ENCODE measurements around the gene MCF2L.

Gene MCF2L

DNA sequence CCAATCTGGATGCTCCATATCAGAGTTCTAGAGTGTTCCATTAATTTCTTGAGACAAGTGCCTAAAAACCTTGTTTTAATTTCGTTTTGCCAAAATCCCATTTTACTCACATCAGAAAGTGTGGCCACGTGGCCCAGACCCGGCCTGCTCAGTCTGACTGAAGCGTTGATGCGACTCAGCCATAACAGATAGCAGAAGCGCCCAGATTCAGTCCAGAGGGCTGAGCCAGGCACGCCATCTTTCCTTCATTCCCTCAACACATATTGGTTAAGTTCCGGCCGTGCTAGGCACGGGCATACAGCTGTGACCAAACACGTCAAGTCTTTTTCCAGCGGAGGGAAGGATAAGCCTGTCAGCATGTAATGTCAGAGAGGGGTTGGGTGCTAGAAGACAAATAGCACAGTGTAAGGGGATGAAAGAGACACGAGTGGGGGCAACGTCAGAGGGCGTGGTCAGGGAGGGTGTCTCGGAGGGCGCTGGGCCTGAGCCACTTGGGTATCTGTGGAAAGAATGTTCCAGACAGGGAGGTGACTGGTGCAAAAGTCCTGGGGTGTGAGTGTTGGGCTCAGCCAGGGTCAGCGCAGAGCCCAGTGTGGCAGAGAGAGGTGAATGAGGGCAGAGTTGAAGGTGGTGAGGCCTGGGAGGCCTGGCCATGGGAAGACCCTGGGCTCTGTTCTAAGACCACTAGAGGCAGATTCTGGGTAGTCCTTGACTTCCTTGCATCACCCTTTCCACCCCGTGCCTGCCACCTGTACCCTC, 156.7 kb downstream of the MCF2L start:
- DNase-seq (ENCODE audit: low read depth) = no peak

DNA sequence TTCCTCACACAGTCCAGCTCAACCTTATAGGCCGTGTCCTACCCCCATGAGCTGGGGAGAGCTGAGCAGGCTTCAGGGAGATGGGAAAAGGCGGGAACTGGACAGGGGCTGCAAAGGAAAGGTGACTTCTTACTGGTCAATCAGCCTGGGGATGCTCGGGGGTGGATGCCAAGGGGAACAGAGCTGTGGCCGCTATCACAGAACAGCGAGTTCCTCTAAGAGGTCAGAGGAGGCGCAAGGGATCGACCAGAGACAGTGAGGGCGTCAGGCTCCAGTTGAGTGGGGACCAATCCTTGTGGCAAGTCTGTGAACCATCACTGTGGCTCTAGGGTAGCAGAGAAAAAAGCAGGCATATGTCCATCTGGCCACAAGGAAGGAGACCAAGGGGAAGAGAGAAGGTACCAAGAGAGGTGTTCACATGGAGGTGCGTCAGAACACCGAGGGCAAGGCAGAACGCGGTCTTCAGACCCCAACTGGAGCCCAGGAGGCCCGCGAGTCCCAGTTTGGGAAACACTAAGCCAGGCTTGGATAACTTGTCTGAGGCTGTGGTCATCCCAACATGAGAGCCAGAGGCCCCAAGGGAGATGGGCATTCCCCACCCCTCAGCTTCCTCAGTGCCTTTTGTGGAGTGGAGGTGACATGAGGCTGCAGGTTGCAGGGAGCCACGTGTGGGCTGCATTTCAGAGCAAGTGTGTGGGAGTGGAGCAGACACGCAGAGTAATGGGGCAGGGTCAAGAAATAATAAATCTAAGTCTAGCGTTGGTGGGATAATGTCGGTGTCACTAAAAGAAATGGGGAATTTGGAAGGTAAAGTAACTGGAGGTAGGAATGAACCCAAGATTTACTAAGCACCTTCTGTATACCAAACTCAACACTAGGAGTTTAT, 157.5 kb downstream of the MCF2L start:
- DNase-seq (ENCODE audit: low read depth) = no peak

DNA sequence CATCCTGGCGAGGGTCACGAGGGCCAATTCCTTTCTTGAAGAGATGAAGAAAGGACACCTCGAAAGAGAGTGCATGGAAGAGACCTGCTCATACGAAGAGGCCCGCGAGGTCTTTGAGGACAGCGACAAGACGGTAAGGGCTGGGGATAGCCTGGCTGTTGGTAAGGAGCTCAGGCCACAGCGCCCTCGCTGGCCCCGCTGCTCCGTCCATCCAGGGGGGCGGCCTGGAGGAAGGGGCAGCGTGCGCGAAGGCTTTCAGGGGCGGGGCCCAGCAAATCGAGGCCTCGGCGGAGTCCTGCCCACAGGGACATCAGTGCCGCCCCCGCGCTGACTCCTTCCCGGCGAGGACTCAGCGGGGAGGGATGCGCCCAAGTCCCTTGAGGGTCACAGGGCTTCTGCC, 160.5 kb downstream of the MCF2L start:
- no peak for DNase-seq (ENCODE audit: low read depth)

DNA sequence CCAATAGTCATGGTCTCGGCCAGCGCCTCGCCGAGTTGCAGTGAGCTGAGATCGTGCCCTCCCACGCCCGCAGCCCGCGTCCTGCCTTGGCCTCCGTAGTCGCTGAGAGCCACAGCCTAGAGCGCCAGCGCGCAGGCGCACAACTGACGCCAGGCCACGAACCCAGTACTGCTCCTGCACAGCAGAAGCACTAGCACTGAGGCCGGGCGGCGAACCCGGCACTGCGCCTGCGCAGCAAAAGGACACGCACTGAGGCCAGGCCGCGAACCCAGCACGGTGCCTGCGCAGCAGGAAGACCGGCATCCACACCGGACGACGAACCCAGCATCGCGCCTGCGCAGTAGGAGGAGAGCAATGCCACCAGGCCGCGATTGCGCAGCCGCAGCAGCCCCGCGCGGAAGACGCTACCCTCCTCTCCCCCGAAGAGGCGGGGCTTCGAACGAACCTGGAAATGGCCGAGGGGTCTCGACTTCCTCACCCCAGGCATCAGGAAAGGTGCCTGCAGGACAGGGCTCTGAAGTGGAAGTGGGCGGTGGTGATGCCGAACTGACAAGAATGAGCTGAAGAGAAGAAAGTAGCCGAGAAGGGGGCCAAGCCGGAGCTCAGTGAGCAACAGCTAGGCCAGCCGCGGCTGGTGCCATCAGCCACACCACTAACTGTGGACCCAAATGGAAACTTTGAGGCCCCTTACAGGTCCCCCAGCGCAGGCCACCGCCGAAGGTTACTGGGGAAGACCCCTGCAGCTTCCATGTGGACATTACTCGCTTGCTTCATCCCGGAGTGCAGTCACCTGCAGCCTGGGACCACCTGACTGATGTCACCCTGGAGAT, 161.1 kb downstream of the MCF2L start:
- no peak for DNase-seq (ENCODE audit: low read depth)

DNA sequence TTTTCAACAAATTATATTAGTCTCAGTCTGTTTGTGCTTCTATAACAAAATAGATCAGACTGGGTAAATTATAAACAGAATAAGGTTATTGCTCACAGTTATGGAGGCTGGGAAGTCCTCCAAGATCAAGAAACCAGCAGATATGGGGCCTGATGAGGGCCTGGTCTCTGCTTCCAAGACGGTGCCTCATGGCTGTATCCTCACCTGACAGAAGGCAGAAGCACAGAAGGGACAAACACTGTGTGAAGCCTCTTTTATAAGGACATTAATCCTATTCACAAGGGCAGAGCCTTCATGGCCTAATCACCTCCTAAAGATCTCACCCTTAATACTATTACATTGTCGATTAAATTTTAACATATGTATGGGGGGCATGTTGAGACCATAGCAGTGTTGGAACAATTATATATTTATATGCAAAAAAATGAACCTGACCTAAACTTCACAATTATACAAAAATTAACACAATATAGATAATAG, 166.3 kb downstream of the MCF2L start:
- no peak for DNase-seq (ENCODE audit: low read depth)

DNA sequence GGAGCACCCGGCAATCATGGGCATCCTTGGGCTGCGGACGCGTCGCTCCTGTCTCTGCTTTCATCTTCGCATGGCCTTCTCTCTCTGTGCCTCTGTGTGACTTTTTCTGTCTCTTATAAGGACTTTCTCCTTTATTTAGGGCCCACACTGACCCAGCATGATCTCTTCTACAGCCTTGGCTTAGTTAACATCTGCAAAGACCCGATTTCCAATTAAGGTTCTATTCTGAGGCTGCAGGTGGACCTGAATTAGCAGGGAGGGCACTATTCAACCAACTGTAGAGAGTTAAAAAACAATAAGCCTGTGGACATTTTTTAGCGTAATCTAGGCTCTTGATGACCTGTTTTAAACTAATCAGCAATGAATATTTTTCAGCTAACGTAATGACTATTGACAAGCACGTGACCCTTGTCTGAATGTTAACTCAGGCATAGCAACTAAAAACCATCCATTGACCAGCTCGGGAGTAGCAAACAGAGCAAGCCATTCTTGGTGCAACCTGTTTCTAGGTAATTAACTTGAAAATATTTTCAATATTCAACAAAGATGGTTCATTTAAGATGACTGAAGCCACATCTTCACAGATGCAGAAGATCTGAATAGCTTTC, 168.8 kb downstream of the MCF2L start:
- DNase-seq (ENCODE audit: low read depth) = no peak

DNA sequence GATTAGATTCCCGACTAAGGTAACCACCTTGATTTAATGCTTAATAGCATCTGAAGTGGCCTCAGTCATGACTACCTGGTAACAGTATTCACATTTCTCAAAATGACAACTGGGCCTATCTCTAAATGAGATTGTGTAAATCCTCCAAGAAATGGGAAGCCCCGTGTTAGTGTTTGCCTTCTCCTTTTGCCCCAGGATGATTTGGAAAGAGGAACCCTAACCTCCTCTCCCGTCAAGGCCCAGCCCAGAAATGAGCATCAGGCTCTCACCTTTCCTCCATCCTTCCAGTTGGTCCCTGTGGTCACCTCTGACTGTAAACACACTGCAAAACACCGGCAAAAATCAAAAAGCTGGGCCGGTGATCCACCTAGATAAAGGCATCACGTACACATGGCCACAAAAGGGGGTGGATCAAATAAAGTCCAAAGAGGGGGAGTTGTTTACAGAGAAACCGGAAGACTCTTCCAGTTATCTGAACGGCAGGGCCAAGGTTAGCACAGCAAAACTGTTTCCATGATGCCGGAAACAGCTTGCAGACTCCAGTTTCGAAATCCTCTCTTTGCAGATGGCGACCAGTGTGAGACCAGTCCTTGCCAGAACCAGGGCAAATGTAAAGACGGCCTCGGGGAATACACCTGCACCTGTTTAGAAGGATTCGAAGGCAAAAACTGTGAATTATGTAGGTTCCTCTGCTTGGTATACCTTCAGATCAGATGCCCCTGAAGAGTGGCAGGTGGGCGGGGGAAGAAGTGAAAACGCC, 170.0 kb downstream of the MCF2L start:
- DNase-seq (ENCODE audit: low read depth) = no peak

DNA sequence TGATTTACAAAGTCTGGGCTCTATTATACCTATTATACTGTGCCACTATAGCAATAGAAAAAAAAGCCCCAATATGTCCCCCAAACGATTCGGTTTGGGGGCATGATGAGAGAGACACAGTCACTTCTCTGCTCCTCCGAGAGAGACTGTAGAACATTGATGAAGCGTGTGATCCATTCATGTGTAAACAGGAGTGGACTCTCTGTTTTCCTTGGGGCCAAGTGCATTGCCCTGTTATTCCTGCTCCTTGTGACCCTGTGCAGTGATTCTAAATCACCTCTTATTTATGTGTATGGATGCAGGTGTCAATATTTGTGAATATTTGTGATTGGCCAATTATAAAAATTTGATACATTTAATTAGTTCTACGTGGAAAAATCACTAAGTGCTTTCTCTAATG, 170.6 kb downstream of the MCF2L start:
- DNase-seq (ENCODE audit: low read depth) = no peak

DNA sequence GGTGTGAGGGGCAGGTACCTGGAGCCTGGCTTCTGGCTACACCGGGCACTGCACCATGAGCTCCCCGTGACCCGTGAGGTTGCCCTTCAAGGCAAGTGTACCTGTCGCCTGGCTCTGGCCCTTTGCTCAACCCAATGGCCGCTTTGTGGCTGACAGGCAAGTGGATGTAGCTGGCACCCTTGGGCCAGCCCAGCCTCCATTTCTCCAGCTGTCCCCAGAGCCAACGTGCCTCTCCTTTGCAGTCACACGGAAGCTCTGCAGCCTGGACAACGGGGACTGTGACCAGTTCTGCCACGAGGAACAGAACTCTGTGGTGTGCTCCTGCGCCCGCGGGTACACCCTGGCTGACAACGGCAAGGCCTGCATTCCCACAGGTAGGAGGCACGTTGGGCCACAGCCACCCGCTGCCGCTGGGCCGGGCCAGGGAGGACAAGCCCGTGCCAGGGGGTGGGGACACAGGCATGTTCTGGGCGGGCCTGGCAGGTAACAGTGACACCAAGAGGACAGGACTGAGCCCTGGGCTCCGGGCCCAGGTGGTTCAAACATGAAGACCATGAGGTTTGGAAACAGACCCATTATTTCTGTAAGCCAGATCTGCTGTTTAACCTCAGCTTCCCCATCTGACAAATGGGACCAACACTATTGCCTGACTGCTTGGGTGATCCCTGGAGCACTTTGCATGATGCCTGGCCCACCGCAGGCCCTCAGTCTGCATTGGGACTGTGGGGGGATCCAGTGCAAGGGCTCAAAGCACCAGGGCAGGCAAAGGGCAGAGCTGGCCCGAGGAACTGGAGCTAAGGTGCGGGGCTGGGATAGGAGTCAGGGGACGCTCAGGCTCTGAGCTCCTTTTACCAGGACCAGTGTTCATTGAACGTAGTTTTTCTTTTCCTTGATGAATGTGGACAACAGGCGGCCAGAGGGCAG, 171.9 kb downstream of the MCF2L start:
- DNase-seq (ENCODE audit: low read depth) = no peak

DNA sequence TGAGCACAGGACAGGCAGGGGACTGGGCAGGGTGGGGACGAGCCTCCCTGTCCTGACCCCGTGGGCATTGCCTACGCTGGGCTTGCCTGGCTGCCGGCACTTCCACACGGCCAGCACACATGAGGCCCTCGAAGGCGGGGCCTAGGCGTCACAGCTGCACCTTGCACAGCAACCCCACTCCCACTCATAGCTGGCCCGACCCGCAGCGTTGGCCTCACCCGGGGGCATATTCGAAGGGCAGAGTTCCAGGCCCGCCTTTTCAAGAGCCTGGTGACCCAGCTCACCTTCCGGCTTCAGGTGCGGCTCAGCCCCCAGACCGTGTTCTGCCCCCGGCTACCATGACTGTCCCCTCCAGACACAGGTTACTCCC, 172.6 kb downstream of the MCF2L start:
- no peak for DNase-seq (ENCODE audit: low read depth)

DNA sequence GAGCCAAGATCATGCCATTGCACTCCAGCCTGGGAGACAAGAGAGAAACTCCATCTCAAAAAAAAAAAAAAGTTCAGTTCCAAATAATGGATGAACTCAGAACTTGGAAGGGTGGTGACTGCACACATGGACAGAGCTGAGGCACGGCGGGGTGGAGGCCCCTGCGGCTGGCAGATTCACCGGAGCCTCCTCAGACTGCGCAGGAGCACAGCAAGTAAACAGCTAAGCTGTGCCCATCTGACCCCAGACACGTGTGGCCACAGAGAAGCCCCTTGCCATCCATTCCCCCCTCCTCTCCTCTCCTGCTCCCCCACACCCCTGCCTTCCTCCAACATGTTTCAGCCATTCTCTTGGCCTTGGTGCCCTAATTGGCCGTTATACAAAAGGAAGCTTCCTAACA, 173.9 kb downstream of the MCF2L start:
- no peak for DNase-seq (ENCODE audit: low read depth)

DNA sequence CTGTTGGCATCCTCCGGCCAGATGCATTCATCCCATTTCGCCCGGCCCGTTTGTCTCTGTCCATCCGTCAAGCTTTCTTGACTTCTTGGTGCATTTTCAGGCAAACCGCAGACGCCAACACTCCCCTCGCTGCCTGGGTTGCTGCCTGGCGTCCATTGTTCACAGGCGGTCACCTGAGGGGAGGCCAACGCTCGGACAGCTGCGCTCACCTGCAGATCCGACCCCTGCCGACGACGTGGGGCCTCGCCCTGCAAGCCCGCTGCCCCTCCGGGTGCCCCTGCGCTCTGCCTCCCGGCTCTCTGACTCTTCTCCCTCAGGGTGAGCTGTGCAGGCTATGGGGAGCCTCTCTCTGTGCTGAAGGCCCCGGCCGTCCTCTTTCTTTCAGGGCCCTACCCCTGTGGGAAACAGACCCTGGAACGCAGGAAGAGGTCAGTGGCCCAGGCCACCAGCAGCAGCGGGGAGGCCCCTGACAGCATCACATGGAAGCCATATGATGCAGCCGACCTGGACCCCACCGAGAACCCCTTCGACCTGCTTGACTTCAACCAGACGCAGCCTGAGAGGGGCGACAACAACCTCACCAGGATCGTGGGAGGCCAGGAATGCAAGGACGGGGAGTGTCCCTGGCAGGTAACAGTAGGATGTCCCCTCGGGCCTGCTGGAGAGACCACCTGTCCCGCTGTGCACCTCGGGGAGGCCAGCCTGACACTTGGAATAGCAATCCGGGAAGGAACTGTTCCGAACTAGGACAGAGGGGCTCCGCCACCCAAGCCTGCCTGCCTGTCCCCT, 174.6 kb downstream of the MCF2L start:
- DNase-seq (ENCODE audit: low read depth) = no peak

DNA sequence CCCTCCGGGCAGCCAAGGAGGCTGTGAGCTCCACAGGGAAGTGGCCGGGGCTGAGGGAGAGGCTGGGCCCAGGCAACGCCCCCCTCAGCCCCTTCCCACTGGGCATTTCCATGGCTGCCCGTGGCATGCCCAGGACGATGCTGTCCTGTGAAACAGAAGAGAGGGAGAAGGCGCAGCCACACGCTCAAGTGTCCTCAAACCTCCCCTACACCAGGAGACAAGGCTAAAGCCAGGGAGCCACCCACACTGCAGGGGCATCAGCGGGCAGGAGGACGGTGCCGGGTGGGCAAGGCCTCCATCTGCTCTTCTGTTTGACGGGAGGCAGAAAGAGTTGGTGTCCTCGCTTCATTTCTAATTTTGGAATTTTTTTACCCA, 175.2 kb downstream of the MCF2L start:
- no peak for DNase-seq (ENCODE audit: low read depth)

DNA sequence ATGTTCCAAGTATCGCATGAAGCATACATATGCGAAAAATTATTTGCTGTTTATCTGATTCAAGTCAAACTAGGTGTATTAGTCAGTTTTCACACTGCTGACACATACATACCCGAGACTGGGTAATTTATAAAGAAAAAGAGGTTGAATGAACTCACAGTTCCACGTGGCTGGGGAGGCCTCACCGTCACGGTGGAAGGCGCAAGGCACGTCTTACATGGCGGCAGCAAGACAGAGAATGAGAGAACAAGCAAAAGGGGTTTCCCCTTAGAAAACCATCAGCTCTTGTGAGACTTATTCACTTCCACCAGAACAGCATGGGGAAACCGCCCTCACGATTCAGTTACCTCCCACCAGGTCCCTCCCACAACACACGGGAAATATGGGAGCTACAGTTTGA, 176.5 kb downstream of the MCF2L start:
- no peak for DNase-seq (ENCODE audit: low read depth)

DNA sequence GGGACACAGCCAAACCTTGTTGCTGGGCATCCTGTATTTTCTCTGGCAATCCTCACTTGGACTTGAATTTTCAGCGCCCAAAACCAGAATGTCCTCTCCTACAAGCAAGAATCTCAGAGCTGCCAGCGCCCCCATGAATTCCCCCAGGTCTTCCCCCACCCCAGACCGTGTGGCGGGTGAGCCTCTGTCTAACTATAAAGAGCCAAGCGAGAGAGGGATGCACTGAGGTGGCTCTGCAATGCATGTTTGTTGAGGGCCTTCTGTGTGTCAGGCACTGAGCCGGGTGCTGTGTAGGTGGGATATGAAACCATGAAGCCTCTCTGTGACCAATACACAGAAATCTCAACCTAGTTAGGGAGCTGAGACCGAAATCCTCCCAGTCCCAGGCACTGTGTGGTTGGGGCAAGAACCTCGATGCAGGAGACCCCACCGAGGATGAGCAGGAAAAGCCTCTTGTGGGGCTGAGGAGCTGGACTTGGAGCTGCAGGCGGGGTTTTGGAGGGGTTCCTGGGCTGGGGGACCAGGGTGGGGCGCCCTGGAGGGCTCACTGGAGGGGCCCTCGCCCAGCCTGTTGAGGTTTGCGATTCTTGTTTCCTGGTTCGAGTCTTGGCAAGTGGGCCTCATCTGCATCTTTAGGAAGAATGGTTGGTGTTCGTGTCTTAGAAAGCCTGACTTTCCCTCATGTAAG, 177.0 kb downstream of the MCF2L start:
- DNase-seq (ENCODE audit: low read depth) = no peak

DNA sequence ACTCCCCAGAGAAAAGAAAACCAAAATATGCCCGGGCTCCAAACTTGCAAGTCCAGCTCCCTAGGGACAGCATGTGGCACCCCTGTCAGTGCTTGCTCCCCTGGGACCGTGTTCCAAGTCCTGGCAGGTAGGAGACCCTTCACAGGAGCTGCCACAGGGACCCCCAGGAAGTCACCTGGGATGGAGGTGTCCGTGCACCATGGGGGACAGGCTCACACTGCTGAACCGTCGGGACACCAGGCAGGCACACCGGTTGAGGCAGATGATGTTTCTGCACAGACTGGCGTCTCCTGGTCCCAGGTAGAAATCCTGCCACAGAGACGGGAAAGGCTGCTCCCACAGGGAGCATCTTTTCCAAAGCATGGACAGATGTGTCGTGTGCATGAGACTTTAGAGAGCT, 177.7 kb downstream of the MCF2L start:
- no peak for DNase-seq (ENCODE audit: low read depth)

DNA sequence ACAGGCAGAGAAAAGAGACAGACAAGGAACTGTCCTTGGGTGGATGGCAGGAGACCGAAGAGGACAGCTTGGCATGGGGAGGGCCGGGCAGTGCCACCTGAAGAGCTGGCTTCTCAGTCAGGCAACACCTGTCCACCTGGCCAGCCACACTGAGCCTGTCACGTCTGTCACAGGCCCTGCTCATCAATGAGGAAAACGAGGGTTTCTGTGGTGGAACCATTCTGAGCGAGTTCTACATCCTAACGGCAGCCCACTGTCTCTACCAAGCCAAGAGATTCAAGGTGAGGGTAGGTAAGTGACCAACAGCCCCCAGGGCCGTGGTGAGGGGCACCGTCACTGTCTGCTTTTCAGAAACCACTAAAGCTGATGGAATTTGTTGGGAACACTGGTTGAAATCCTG, 178.2 kb downstream of the MCF2L start:
- no peak for DNase-seq (ENCODE audit: low read depth)

DNA sequence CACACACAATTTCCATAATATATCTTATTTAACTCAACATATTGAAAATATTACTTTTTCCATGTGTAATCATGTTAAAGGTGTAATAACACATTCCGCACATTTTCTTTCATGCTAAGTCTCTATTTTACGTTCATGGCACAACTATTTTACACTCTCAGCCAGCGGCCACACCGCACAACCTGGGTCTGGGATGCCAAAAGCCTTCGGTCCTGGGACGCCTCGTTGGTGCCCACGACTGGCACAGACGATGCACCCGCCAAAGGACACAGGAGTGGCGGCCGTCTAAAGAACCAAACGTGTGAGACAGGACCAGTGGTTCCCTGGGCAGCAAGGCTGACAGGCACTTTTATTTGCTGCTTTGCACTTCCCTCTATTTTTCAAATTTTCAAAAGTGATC, 179.4 kb downstream of the MCF2L start:
- no peak for DNase-seq (ENCODE audit: low read depth)

Measured in T follicular helper cell (primary cell).